GM12865 (cell line): ENCODE results near the gene GRIP2.

ENCODE experiments used
- DNase-seq: peaks from one replicate; pipeline ENCODE4 v3.0.0; 2010; ENCODE audit warnings: low read depth
- H3K4me3 ChIP-seq: 2 replicates; pipeline ENCODE4 v1.5.1; 2011; ENCODE audit warnings: mild to moderate bottlenecking, low read depth, low read length, control low read depth
- TF ChIP-seq, protein P1 (sequence below): IDR thresholded peaks from 2 replicates; pipeline ENCODE4 v1.5.1; 2011; ENCODE audit warnings: low read length, control low read depth, low read depth, inconsistent platforms; ENCODE audit not compliant: insufficient read depth; ENCODE audit errors: missing control alignments

GRIP2 gene

DNA sequence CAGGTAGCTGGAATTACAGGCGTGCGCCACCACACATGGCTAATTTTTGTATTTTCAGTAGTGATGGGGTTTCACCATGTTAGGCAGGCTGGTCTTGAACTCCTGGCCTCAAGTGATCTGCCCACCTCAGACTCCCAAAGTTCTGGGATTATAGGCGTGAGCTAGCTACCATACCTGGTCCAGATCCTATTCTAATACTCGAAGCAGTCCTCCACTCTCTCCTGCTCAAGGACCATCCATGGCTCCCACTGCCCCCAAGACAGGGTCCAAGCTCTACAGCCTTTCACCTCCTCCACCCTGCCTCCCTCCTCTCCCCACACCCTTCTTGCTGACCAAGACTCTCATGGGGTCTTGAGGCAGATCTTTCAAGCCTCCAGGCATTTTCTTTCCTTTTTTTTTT is 12.6 kb upstream of the GRIP2 start:
- H3K4me3 ChIP-seq, result no peak overlapping the region
- no peak for DNase-seq
- TF ChIP-seq, protein P1, sequence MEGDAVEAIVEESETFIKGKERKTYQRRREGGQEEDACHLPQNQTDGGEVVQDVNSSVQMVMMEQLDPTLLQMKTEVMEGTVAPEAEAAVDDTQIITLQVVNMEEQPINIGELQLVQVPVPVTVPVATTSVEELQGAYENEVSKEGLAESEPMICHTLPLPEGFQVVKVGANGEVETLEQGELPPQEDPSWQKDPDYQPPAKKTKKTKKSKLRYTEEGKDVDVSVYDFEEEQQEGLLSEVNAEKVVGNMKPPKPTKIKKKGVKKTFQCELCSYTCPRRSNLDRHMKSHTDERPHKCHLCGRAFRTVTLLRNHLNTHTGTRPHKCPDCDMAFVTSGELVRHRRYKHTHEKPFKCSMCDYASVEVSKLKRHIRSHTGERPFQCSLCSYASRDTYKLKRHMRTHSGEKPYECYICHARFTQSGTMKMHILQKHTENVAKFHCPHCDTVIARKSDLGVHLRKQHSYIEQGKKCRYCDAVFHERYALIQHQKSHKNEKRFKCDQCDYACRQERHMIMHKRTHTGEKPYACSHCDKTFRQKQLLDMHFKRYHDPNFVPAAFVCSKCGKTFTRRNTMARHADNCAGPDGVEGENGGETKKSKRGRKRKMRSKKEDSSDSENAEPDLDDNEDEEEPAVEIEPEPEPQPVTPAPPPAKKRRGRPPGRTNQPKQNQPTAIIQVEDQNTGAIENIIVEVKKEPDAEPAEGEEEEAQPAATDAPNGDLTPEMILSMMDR, result no peak

- DNase-seq, result no peak
- TF ChIP-seq, protein P1, result no peak
- H3K4me3 ChIP-seq, result no peak overlapping the region
Observed at GRCh38 chr3:14552041-14552648, 12.0 kb upstream of the GRIP2 start.

DNA sequence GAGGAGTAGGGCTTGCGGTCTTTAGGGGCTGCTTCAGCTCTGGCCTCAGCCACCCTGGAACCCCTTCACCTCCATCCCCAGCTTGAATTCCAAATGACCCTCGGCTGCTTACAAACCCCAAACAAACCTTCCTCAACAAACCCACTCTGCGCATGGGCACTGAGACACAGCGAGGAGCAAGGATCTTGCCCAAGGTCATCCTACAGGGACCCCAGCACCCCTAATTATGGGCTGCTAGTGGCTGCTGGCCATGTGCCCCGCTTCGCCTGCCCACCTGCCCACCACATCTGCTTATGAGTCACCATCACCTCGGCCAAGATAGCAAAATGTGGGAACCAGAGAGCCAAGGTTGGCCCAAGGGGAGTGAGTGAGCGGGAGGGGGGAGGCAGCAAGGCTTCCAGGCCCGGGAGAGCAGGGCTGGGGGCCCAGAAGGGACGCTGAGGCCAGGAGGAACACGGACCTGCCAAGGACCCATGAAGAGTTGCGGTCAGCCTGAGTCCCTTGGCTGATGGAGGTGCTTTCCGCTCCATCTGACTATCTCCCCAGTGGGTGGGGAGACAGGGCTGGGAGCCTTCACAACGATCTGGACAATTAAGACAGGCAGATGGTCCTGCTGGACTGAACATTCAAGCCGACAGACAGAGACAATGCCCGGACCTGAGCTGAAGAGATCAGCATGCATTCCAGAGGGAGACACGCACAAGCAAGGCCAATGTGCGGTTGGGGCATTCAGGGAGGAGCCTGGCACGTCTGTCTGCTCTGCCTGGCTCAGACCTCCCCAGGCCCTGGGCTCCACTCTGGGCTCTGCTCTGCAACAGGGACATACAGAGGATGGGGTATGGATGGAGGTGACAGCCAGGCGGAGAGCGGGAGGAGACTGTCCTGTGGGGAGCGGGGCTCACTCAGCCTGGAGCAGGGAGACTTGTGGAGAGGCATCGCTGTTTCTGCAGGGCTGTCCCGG is 10.8 kb upstream of the GRIP2 start:
- TF ChIP-seq, protein P1, result no peak
- no peak for DNase-seq

DNA sequence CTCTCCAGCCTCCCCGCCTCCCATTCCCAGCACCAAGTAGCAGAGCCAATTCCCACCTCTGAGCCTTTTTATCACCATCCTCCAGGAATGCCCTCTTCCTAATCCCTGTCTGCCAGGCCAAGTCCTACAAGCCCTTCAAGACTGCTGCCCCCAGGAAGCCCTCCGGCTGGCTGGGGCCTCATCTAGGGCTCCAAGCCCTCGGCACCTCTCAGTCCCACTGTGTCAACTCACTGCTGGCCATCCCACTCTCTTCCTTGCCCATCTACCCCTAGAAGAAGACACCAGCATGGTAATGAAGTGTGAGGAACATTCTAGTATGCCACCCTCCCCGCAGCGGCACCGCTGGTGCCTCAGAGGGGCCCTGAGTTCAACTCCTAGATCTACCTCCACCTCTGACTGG is 10.0 kb upstream of the GRIP2 start:
- H3K4me3 ChIP-seq, result no peak overlapping the region

More for the DNA sequence above, 10.8 kb upstream of the GRIP2 start:
- H3K4me3 ChIP-seq, result no peak overlapping the region

GRCh38 chr3:14549256-14549919 is 9.2 kb upstream of the GRIP2 start:
- peak; percentile 11 for DNase-seq
- no peak overlapping the region for H3K4me3 ChIP-seq
- TF ChIP-seq, protein P1, result peak; percentile 15

More for the DNA sequence above, 10.0 kb upstream of the GRIP2 start:
- no peak for DNase-seq
- TF ChIP-seq, protein P1, result no peak

- TF ChIP-seq, protein P1, result peak; percentile 65
- no peak overlapping the region for H3K4me3 ChIP-seq
- peak; percentile 60 for DNase-seq
Observed at GRCh38 chr3:14548321-14548729, 8.2 kb upstream of the GRIP2 start.
